NCI-H345 treated with DMSO at 0.1 percent for 48 hours (cell line): Measurements from ENCODE around the gene RHD.
"Not testable (repeated sequence)": the region's sequence is repeated elsewhere in the genome, so short reads cannot be mapped to it uniquely, and the experiment has no call there.

Source experiments
- DNase-seq: peaks from one replicate; lab custom pipeline; 2025; ENCODE audit not compliant: unreplicated experiment; lab: John Stamatoyannopoulos, UW

The RHD gene

GRCh38 chr1:25347556-25347955 is 75.2 kb downstream of the RHD start:
- no peak for DNase-seq

- DNase-seq = no peak
Observed at GRCh38 chr1:25349606-25350005, 77.3 kb downstream of the RHD start.

- DNase-seq = no peak
Observed at GRCh38 chr1:25355841-25356395, 83.6 kb downstream of the RHD start.

GRCh38 chr1:25356441-25356840 is 84.1 kb downstream of the RHD start:
- DNase-seq = no peak

- no peak for DNase-seq
Observed at GRCh38 chr1:25356848-25357247, 84.5 kb downstream of the RHD start.

GRCh38 chr1:25360596-25361581 is 88.6 kb downstream of the RHD start:
- DNase-seq = no peak

GRCh38 chr1:25361901-25362300 is 89.6 kb downstream of the RHD start:
- DNase-seq = no peak

GRCh38 chr1:25362634-25363559 is 90.6 kb downstream of the RHD start:
- not testable (repeated sequence) for DNase-seq

GRCh38 chr1:25369241-25369640 is 96.9 kb downstream of the RHD start:
- DNase-seq = no peak

- not testable (repeated sequence) for DNase-seq
Observed at GRCh38 chr1:25369691-25370271, 97.5 kb downstream of the RHD start.

- DNase-seq = not testable (repeated sequence)
Observed at GRCh38 chr1:25371757-25372156, 99.4 kb downstream of the RHD start.

GRCh38 chr1:25378367-25378766 is 106.1 kb downstream of the RHD start:
- not testable (repeated sequence) for DNase-seq
